Vagina (tissue), 2 donors: ENCODE results near the gene PREP.

Experiments used
- POLR2A ChIP-seq, 2 donors: fragments of 450-650 bp; IDR thresholded peaks; one replicate each; pipeline ENCODE4 v1.6.1; 2017; ENCODE audit warnings: antibody characterized with exemption in 2 of 2, mild to moderate bottlenecking in 2 of 2, moderate library complexity in 2 of 2
- TF ChIP-seq, protein P1 (sequence below), 3 experiments: fragments of 450-650 bp in 2 of 3; fragments of 200-600 bp in 1 of 3; sonication (generic) in 1 of 3; IDR thresholded peaks; one replicate each; pipeline ENCODE4 v1.5.1; 2017 to 2019; ENCODE audit warnings: antibody characterized with exemption in 3 of 3, mild to moderate bottlenecking in 2 of 3, moderate library complexity in 2 of 3

DNA sequence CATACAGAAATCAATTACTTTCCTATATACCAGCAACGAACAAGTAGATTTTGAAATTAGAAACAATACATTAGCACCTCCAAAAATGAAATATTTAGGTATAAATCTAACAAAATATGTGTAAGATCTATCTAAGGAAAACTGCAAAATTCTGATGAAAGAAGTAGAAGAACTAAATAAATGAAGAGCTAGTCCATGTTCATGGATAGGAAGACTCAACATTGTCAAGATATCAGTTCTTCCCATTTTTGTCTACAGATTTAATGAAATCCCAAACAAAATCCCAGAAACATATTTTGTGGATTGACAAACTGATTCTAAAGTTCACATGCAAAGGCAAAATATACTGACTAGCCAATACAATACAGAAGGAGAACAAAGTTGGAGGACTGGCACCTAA lies 33.7 kb downstream of the PREP start:
- TF ChIP-seq, protein P1, sequence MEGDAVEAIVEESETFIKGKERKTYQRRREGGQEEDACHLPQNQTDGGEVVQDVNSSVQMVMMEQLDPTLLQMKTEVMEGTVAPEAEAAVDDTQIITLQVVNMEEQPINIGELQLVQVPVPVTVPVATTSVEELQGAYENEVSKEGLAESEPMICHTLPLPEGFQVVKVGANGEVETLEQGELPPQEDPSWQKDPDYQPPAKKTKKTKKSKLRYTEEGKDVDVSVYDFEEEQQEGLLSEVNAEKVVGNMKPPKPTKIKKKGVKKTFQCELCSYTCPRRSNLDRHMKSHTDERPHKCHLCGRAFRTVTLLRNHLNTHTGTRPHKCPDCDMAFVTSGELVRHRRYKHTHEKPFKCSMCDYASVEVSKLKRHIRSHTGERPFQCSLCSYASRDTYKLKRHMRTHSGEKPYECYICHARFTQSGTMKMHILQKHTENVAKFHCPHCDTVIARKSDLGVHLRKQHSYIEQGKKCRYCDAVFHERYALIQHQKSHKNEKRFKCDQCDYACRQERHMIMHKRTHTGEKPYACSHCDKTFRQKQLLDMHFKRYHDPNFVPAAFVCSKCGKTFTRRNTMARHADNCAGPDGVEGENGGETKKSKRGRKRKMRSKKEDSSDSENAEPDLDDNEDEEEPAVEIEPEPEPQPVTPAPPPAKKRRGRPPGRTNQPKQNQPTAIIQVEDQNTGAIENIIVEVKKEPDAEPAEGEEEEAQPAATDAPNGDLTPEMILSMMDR (IDR thresholded peaks at IDR 0.05), result no peak
- no peak for TF ChIP-seq POLR2A (IDR thresholded peaks at IDR 0.05)
